ENCODE results near the gene FLCN. TPM values are rescaled to one million over a fixed set of nuclear protein-coding genes. Genes with fewer than 3 reads are reported as not detected.
"Not testable (repeated sequence)": the region's sequence is repeated elsewhere in the genome, so short reads cannot be mapped to it uniquely, and the experiment has no call there.

Gene FLCN
- polyA plus RNA-seq = 1 to 10 TPM; 1.4 to 6.6 (median 5.9) TPM

GRCh38 chr17:17237026-17237799, at the start of gene FLCN:
TSS of gene FLCN (minus strand) at chr17:17237168. CDS start at chr17:17228137, 9,031 bp downstream.
- H3K4me1 Mint-ChIP-seq = peaks cover 23 to 30% of the 10 kb centered on the region in 2 donors
- DNase-seq = peak; percentile 91 to 94 (median 94)
- H3K27me3 Mint-ChIP-seq (ENCODE audit: low read depth in 3 of 3) = peaks cover 12 to 19% (median 17%) of the 10 kb centered on the region in 3 donors
- peak within 1 kb of the TSS; percentile 91 to 98 (median 96) for H3K4me3 Mint-ChIP-seq
- no peaks in the 10 kb centered on the region for H3K36me3 Mint-ChIP-seq
- peak within 1 kb of the TSS; percentile 97 to 100 (median 98) for H3K27ac Mint-ChIP-seq
- no peaks in the 10 kb centered on the region for H3K9me3 Mint-ChIP-seq

GRCh38 chr17:17285951-17286350, 49.0 kb upstream of the FLCN start:
- DNase-seq = no peak
- H3K9me3 Mint-ChIP-seq = no peaks in the 10 kb centered on the region
- H3K36me3 Mint-ChIP-seq = no peaks in the 10 kb centered on the region
- H3K4me3 Mint-ChIP-seq = no peak overlapping the region
- peaks cover 0 to 10% (median 5%) of the 10 kb centered on the region in 3 donors for H3K27me3 Mint-ChIP-seq (ENCODE audit: low read depth in 3 of 3)
- H3K27ac Mint-ChIP-seq = no peak overlapping the region
- H3K4me1 Mint-ChIP-seq = peaks cover 9 to 16% of the 10 kb centered on the region in 2 donors

- H3K9me3 Mint-ChIP-seq = no peaks in the 10 kb centered on the region
- peaks cover 31 to 47% of the 10 kb centered on the region in 2 donors for H3K4me1 Mint-ChIP-seq
- peak within 1 kb of the TSS; percentile 91 to 97 (median 95) for H3K4me3 Mint-ChIP-seq
- H3K27ac Mint-ChIP-seq = peak within 1 kb of the TSS; percentile 91 to 99 (median 96)
- peak; percentile 95 to 97 (median 96) for DNase-seq
- peaks cover 0 to 4% (median 0%) of the 10 kb centered on the region in 3 donors for H3K36me3 Mint-ChIP-seq
- peaks cover 3 to 10% (median 9%) of the 10 kb centered on the region in 3 donors for H3K27me3 Mint-ChIP-seq (ENCODE audit: low read depth in 3 of 3)
These were observed 43.9 kb upstream of the FLCN start, which contains the start of gene COPS3 for GRCh38 chr17:17280613-17281549. TSS of gene COPS3 (minus strand) at chr17:17281246. CDS start at chr17:17281186, 60 bp downstream.

- no peak for DNase-seq
- Mint-ChIP-seq H3K27me3 (ENCODE audit: low read depth in 3 of 3) (peaks cover 3 to 12% (median 9%) of the 10 kb centered on the region in 3 donors), H3K27ac (peak overlapping the region; percentile 30 to 95 (median 76)), H3K9me3 (no peaks in the 10 kb centered on the region), H3K36me3 (peaks cover 3 to 4% (median 4%) of the 10 kb centered on the region in 3 donors), H3K4me3 (peak overlapping the region; percentile 91 to 97 (median 95)), H3K4me1 (peaks cover 34 to 52% of the 10 kb centered on the region in 2 donors)
These were observed 42.3 kb upstream of the FLCN start for GRCh38 chr17:17279316-17279715.

GRCh38 chr17:17277431-17277830, 40.5 kb upstream of the FLCN start:
- H3K9me3 Mint-ChIP-seq, H3K27ac Mint-ChIP-seq, H3K36me3 Mint-ChIP-seq, DNase-seq: not testable (repeated sequence)
- Mint-ChIP-seq H3K27me3 (ENCODE audit: low read depth in 3 of 3) (peaks cover 3 to 12% (median 7%) of the 10 kb centered on the region in 3 donors), H3K4me3 (peak overlapping the region in 1 of 5 donors; percentile 21), H3K4me1 (peaks cover 34 to 51% of the 10 kb centered on the region in 2 donors)

- H3K36me3 Mint-ChIP-seq = peaks cover 3 to 4% (median 4%) of the 10 kb centered on the region in 3 donors
- peaks cover 24 to 37% of the 10 kb centered on the region in 2 donors for H3K4me1 Mint-ChIP-seq
- no peak overlapping the region for H3K4me3 Mint-ChIP-seq
- DNase-seq = no peak
- no peak overlapping the region for H3K27ac Mint-ChIP-seq
- peaks cover 1 to 8% (median 3%) of the 10 kb centered on the region in 3 donors for H3K27me3 Mint-ChIP-seq (ENCODE audit: low read depth in 3 of 3)
- H3K9me3 Mint-ChIP-seq = no peaks in the 10 kb centered on the region
These were observed 39.0 kb upstream of the FLCN start for GRCh38 chr17:17275971-17276370.

- H3K4me1 Mint-ChIP-seq = peaks cover 2 to 5% of the 10 kb centered on the region in 2 donors
- no peak overlapping the region for H3K27ac Mint-ChIP-seq
- DNase-seq = peak in 1 of 3 donors; percentile 15
- H3K36me3 Mint-ChIP-seq = peaks cover 11 to 28% (median 15%) of the 10 kb centered on the region in 3 donors
- H3K27me3 Mint-ChIP-seq (ENCODE audit: low read depth in 3 of 3) = peaks cover 0 to 2% (median 0%) of the 10 kb centered on the region in 3 donors
- H3K4me3 Mint-ChIP-seq = no peak overlapping the region
- H3K9me3 Mint-ChIP-seq = no peaks in the 10 kb centered on the region
These were observed 33.2 kb upstream of the FLCN start for GRCh38 chr17:17269926-17270773.

GRCh38 chr17:17264430-17264829, 27.5 kb upstream of the FLCN start:
- H3K27me3 Mint-ChIP-seq (ENCODE audit: low read depth in 3 of 3) = no peaks in the 10 kb centered on the region
- DNase-seq = no peak
- no peak overlapping the region for H3K4me3 Mint-ChIP-seq
- H3K4me1 Mint-ChIP-seq = no peaks in the 10 kb centered on the region
- H3K36me3 Mint-ChIP-seq = peaks cover 21 to 41% (median 24%) of the 10 kb centered on the region in 3 donors
- H3K27ac Mint-ChIP-seq = peak overlapping the region in 1 of 6 donors; percentile 17
- H3K9me3 Mint-ChIP-seq = no peaks in the 10 kb centered on the region

GRCh38 chr17:17258998-17259397, 22.0 kb upstream of the FLCN start:
- Mint-ChIP-seq H3K9me3 (no peaks in the 10 kb centered on the region), H3K4me1 (no peaks in the 10 kb centered on the region), H3K27me3 (ENCODE audit: low read depth in 3 of 3) (peaks cover 2% of the 10 kb centered on the region in 3 donors), H3K27ac (peak overlapping the region in 3 of 6 donors; percentile 3 to 12 (median 10)), H3K36me3 (peaks cover 14 to 31% (median 22%) of the 10 kb centered on the region in 3 donors), H3K4me3 (no peak overlapping the region)
- DNase-seq = no peak

- no peaks in the 10 kb centered on the region for H3K9me3 Mint-ChIP-seq
- H3K27ac Mint-ChIP-seq = peak overlapping the region in 2 of 6 donors; percentile 18 to 35
- H3K36me3 Mint-ChIP-seq = peaks cover 18 to 30% (median 19%) of the 10 kb centered on the region in 3 donors
- DNase-seq = no peak
- H3K27me3 Mint-ChIP-seq (ENCODE audit: low read depth in 3 of 3) = peaks cover 2% of the 10 kb centered on the region in 3 donors
- H3K4me1 Mint-ChIP-seq = no peaks in the 10 kb centered on the region
- no peak overlapping the region for H3K4me3 Mint-ChIP-seq
These were observed 21.0 kb upstream of the FLCN start for GRCh38 chr17:17258011-17258410.

- no peak overlapping the region for H3K4me3 Mint-ChIP-seq
- peaks cover 19 to 35% (median 23%) of the 10 kb centered on the region in 3 donors for H3K36me3 Mint-ChIP-seq
These were observed 19.3 kb upstream of the FLCN start for GRCh38 chr17:17256316-17256715.

GRCh38 chr17:17255689-17256088, 18.7 kb upstream of the FLCN start:
- H3K4me3 Mint-ChIP-seq = not testable (repeated sequence)
- H3K36me3 Mint-ChIP-seq = peaks cover 19 to 32% (median 23%) of the 10 kb centered on the region in 3 donors

More at GRCh38 chr17:17256316-17256715, 19.3 kb upstream of the FLCN start:
- no peaks in the 10 kb centered on the region for H3K9me3 Mint-ChIP-seq
- peaks cover 2% of the 10 kb centered on the region in 3 donors for H3K27me3 Mint-ChIP-seq (ENCODE audit: low read depth in 3 of 3)
- no peaks in the 10 kb centered on the region for H3K4me1 Mint-ChIP-seq
- H3K27ac Mint-ChIP-seq = no peak overlapping the region
- DNase-seq = no peak

GRCh38 chr17:17254036-17254435, 17.1 kb upstream of the FLCN start:
- no peak for DNase-seq
- H3K4me1 Mint-ChIP-seq = no peaks in the 10 kb centered on the region
- H3K27me3 Mint-ChIP-seq (ENCODE audit: low read depth in 3 of 3) = peaks cover 2% of the 10 kb centered on the region in 3 donors
- no peak overlapping the region for H3K4me3 Mint-ChIP-seq
- no peak overlapping the region for H3K27ac Mint-ChIP-seq
- H3K36me3 Mint-ChIP-seq = peaks cover 14 to 20% (median 18%) of the 10 kb centered on the region in 3 donors
- no peaks in the 10 kb centered on the region for H3K9me3 Mint-ChIP-seq

More at GRCh38 chr17:17255689-17256088, 18.7 kb upstream of the FLCN start:
- DNase-seq; H3K27me3 Mint-ChIP-seq (ENCODE audit: low read depth in 3 of 3); H3K4me1 Mint-ChIP-seq; H3K9me3 Mint-ChIP-seq; H3K27ac Mint-ChIP-seq: not testable (repeated sequence)

Data from immature natural killer cell (primary cell).